ENCODE data around the gene CAMK2D.

CAMK2D gene

GRCh38 chr4:113579360-113579759 lies 182.2 kb downstream of the CAMK2D start:
- peaks cover 73% of the 10 kb centered on the region for H3K4me1 Mint-ChIP-seq
- no peaks in the 10 kb centered on the region for H3K9me3 Mint-ChIP-seq
- H3K36me3 Mint-ChIP-seq, result peaks cover 15% of the 10 kb centered on the region
- peak overlapping the region; percentile 36 for H3K4me3 Mint-ChIP-seq
- H3K27ac Mint-ChIP-seq, result peak overlapping the region; percentile 88
- no peaks in the 10 kb centered on the region for H3K27me3 Mint-ChIP-seq

GRCh38 chr4:113576947-113577678 lies 184.4 kb downstream of the CAMK2D start:
- peaks cover 75% of the 10 kb centered on the region for H3K4me1 Mint-ChIP-seq
- H3K9me3 Mint-ChIP-seq, result peaks cover 6% of the 10 kb centered on the region
- H3K27ac Mint-ChIP-seq, result peak overlapping the region; percentile 33

DNA sequence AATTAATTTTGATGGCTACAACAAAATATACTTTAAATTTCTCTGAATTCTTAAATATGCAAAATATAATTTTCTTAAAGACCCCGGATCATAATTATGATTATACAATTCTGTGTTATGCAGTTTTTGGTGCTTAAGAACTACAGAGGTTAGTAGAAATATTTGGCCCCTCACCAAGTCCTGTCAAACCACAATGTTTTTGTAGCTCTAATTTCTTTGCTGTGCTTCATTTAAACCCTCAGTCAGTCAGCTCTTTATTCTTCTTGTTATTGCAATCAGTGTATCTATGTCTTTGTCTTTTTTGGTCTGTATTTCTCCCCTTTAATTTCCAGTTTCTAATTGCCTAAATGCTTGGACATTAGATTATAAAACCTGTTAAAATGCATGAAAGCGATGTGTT lies 186.1 kb downstream of the CAMK2D start:
- peak overlapping the region; percentile 78 for H3K27ac Mint-ChIP-seq
- H3K4me1 Mint-ChIP-seq, result peaks cover 75% of the 10 kb centered on the region
- H3K27me3 Mint-ChIP-seq, result no peaks in the 10 kb centered on the region
- peaks cover 21% of the 10 kb centered on the region for H3K36me3 Mint-ChIP-seq
- peaks cover 6% of the 10 kb centered on the region for H3K9me3 Mint-ChIP-seq
- H3K4me3 Mint-ChIP-seq, result no peak overlapping the region

More at GRCh38 chr4:113576947-113577678, 184.4 kb downstream of the CAMK2D start:
- no peaks in the 10 kb centered on the region for H3K27me3 Mint-ChIP-seq
- peaks cover 24% of the 10 kb centered on the region for H3K36me3 Mint-ChIP-seq
- H3K4me3 Mint-ChIP-seq, result no peak overlapping the region

DNA sequence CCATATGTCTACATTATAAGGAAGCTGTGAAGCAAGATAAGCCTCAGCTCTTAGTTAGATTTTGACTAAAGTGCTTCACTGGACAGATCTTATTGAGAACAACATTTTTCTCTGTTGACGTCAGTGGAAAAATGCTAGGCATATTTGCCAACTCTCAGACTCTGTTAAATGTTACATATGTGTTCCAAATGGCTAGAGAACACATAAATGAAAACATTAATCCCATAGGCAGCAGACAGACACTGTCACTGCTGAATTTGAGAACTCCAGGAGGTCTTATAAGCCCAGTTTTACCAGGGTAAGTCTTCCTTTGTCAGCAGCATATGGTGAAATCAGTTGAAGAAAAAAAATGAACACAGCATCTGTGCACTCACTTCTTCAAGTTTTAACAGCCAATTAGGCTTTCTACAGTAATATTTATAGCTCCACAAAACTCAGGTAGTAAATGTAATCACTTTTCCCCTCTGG lies 186.9 kb downstream of the CAMK2D start:
- H3K4me1 Mint-ChIP-seq, result peaks cover 75% of the 10 kb centered on the region
- H3K36me3 Mint-ChIP-seq, result peaks cover 21% of the 10 kb centered on the region
- no peaks in the 10 kb centered on the region for H3K27me3 Mint-ChIP-seq
- peaks cover 6% of the 10 kb centered on the region for H3K9me3 Mint-ChIP-seq
- H3K4me3 Mint-ChIP-seq, result no peak overlapping the region
- no peak overlapping the region for H3K27ac Mint-ChIP-seq

- H3K4me3 Mint-ChIP-seq, result no peak overlapping the region
- no peaks in the 10 kb centered on the region for H3K27me3 Mint-ChIP-seq
- H3K9me3 Mint-ChIP-seq, result peaks cover 6% of the 10 kb centered on the region
- H3K27ac Mint-ChIP-seq, result peak overlapping the region; percentile 42
- peaks cover 21% of the 10 kb centered on the region for H3K36me3 Mint-ChIP-seq
- peaks cover 64% of the 10 kb centered on the region for H3K4me1 Mint-ChIP-seq
Measured at GRCh38 chr4:113572620-113573019, 188.9 kb downstream of the CAMK2D start.

GRCh38 chr4:113566015-113566795 lies 195.3 kb downstream of the CAMK2D start:
- no peaks in the 10 kb centered on the region for H3K9me3 Mint-ChIP-seq
- peak overlapping the region; percentile 8 for H3K4me3 Mint-ChIP-seq
- H3K36me3 Mint-ChIP-seq, result peaks cover 28% of the 10 kb centered on the region
- no peaks in the 10 kb centered on the region for H3K27me3 Mint-ChIP-seq
- H3K4me1 Mint-ChIP-seq, result peaks cover 60% of the 10 kb centered on the region
- peak overlapping the region; percentile 9 for H3K27ac Mint-ChIP-seq

DNA sequence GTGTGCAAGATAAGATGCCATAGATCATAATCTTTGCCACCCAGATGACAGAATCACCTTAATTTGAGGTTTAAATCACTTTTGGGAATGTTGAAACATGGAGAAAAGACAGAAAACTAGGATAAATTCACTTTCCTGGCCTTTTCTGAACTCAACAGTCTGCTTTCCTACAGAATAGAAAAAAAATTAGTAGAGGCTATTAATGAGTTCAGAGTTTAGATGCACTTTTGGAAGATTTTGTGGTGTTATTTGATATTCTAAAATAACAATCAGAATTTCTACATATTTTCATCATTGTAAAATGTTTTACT lies 195.9 kb downstream of the CAMK2D start:
- H3K9me3 Mint-ChIP-seq, result no peaks in the 10 kb centered on the region
- H3K36me3 Mint-ChIP-seq, result peaks cover 30% of the 10 kb centered on the region
- no peak overlapping the region for H3K27ac Mint-ChIP-seq
- H3K27me3 Mint-ChIP-seq, result no peaks in the 10 kb centered on the region
- H3K4me1 Mint-ChIP-seq, result peaks cover 55% of the 10 kb centered on the region
- H3K4me3 Mint-ChIP-seq, result no peak overlapping the region

GRCh38 chr4:113564493-113564892 lies 197.0 kb downstream of the CAMK2D start:
- H3K27ac Mint-ChIP-seq, result no peak overlapping the region
- peaks cover 45% of the 10 kb centered on the region for H3K4me1 Mint-ChIP-seq
- H3K4me3 Mint-ChIP-seq, result no peak overlapping the region
- peaks cover 29% of the 10 kb centered on the region for H3K36me3 Mint-ChIP-seq
- no peaks in the 10 kb centered on the region for H3K9me3 Mint-ChIP-seq
- H3K27me3 Mint-ChIP-seq, result no peaks in the 10 kb centered on the region

- no peak overlapping the region for H3K27ac Mint-ChIP-seq
- no peak overlapping the region for H3K4me3 Mint-ChIP-seq
Measured at GRCh38 chr4:113563691-113564378, 197.7 kb downstream of the CAMK2D start.

GRCh38 chr4:113561758-113562157 lies 199.8 kb downstream of the CAMK2D start:
- no peaks in the 10 kb centered on the region for H3K9me3 Mint-ChIP-seq
- H3K27ac Mint-ChIP-seq, result no peak overlapping the region
- H3K4me3 Mint-ChIP-seq, result no peak overlapping the region
- H3K4me1 Mint-ChIP-seq, result peaks cover 33% of the 10 kb centered on the region
- peaks cover 21% of the 10 kb centered on the region for H3K36me3 Mint-ChIP-seq
- H3K27me3 Mint-ChIP-seq, result no peaks in the 10 kb centered on the region

More at GRCh38 chr4:113563691-113564378, 197.7 kb downstream of the CAMK2D start:
- Mint-ChIP-seq H3K9me3 (no peaks in the 10 kb centered on the region), H3K4me1 (peaks cover 45% of the 10 kb centered on the region), H3K36me3 (peaks cover 26% of the 10 kb centered on the region), H3K27me3 (no peaks in the 10 kb centered on the region)

DNA sequence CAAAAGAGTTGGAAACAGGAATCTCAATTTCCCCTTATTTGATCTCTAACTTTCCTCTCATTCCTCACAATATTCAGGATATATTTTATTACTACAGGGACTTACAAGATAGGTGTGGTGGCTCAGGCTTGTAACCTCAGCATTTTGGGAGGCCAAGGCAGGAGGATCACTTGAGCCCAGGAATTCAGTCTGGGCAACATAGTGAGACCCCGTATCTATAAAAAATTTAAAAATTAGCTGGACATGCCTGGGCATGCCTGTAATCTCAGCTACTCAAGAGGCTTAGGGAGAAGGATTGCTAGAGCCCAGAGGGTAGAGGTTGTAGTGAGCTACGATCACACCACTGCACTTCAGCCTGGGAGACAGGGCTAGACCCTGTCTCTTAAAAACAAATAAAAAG lies 200.4 kb downstream of the CAMK2D start:
- no peaks in the 10 kb centered on the region for H3K27me3 Mint-ChIP-seq
- no peak overlapping the region for H3K4me3 Mint-ChIP-seq
- H3K9me3 Mint-ChIP-seq, result no peaks in the 10 kb centered on the region
- peaks cover 15% of the 10 kb centered on the region for H3K36me3 Mint-ChIP-seq
- peaks cover 26% of the 10 kb centered on the region for H3K4me1 Mint-ChIP-seq
- peak overlapping the region; percentile 14 for H3K27ac Mint-ChIP-seq

- Mint-ChIP-seq H3K4me1 (peaks cover 23% of the 10 kb centered on the region), H3K4me3 (no peak overlapping the region), H3K27me3 (no peaks in the 10 kb centered on the region), H3K9me3 (no peaks in the 10 kb centered on the region), H3K27ac (peak overlapping the region; percentile 14), H3K36me3 (peaks cover 15% of the 10 kb centered on the region)
Measured at GRCh38 chr4:113560579-113560978, 201.0 kb downstream of the CAMK2D start.

DNA sequence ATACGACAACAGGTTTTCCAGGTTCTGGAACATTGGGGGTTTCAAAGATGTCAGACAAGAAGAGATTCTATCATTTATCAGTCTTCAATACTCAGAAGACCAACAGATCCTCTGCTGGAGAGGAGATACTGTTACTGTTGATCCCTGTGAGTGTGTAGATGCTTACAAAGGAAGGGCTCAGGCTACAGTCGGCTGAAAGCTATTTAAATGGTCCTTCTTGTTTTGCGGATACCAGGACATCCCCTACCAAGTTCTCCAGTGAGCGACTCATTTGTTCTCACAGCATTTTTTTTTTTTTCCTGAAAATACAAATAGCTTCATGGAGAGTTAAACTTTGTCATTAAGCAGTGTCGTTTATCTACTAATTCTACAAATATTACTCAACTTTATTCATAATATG lies 201.6 kb downstream of the CAMK2D start:
- Mint-ChIP-seq H3K4me3 (no peak overlapping the region), H3K27ac (no peak overlapping the region), H3K9me3 (no peaks in the 10 kb centered on the region), H3K27me3 (no peaks in the 10 kb centered on the region), H3K4me1 (peaks cover 17% of the 10 kb centered on the region), H3K36me3 (peaks cover 14% of the 10 kb centered on the region)

DNA sequence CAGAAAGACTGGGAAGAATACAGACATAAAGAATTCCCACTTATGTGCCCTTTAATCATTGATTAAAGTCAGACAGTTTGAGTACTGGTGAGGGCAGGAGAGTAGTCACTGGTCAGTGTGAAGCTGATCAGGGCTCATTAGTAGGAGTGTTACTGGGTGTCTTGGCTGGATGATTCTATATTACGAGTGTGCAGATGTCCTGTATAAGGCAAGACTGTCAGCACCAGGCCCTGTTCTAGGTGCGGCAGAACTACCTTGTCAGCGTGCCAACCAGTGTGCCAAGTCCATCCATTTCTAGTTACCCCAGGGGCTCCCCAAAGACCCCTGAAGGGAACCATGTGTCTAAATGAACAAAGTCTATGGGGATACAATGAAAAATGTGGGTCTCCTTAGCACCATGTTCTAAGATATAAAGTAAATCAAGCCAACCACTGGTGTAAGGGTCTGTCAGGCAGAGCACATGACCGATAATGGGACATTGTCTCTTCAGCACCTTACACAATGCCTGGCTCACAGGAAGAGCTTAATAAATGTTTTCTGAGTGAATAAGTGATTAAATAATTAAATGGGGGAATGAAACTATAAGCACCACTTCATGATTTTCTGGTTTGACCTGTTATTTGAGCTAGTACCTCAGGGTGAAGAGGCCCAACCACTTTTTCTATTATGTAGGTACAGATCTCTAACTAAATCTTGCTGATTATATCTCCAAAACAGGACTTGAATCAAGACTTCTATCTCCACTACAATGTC lies 205.0 kb downstream of the CAMK2D start:
- Mint-ChIP-seq H3K27me3 (no peaks in the 10 kb centered on the region), H3K4me3 (no peak overlapping the region), H3K27ac (no peak overlapping the region), H3K4me1 (peaks cover 4% of the 10 kb centered on the region), H3K36me3 (peaks cover 5% of the 10 kb centered on the region), H3K9me3 (no peaks in the 10 kb centered on the region)

DNA sequence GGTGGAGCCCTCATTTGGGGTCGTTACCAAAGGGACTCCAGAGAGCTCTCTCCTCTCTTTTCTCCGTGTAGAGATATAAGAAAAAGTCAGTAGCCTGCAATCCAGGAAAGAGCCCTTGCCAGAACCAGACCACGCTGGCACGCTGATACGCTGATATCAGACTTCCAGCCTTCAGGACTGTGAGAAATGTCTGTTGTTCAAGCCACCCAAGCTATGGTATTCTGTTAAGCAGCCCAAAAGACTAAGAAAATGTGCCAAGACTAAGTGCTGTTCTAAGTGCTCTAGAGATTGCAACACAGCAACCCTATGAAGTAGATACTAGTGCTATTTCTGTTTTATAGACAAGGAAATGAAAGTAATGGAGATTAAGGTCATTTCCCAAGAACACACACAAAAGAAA lies 205.7 kb downstream of the CAMK2D start:
- Mint-ChIP-seq H3K9me3 (no peaks in the 10 kb centered on the region), H3K27me3 (no peaks in the 10 kb centered on the region), H3K36me3 (peaks cover 5% of the 10 kb centered on the region), H3K4me3 (no peak overlapping the region), H3K27ac (no peak overlapping the region), H3K4me1 (peaks cover 4% of the 10 kb centered on the region)

All from activated naive CD4-positive, alpha-beta T cell treated with anti-CD3 and anti-CD28 coated beads, Interleukin-2, amount 50 U/mL, for 24 hours (primary cell).